GM19099 (cell line): ENCODE measurements around the gene ONECUT3.

Experiments
- POLR2A ChIP-seq: IDR thresholded peaks from 3 replicates; pipeline ENCODE4 v1.6.1; 2011; ENCODE audit warnings: low read depth; ENCODE audit not compliant: insufficient read length; ENCODE audit errors: extremely low read depth

ONECUT3 gene

GRCh38 chr19:1748873-1749341 is 4.4 kb upstream of the ONECUT3 start:
- TF ChIP-seq POLR2A, result no peak

- no peak for TF ChIP-seq POLR2A
Observed at GRCh38 chr19:1749373-1750342, 3.6 kb upstream of the ONECUT3 start.

- no peak for TF ChIP-seq POLR2A
Observed at GRCh38 chr19:1750343-1751021, 2.8 kb upstream of the ONECUT3 start.

GRCh38 chr19:1751367-1752008 is 1.8 kb upstream of the ONECUT3 start:
- no peak for TF ChIP-seq POLR2A

- TF ChIP-seq POLR2A, result no peak
Observed at GRCh38 chr19:1752009-1752756, 1.1 kb upstream of the ONECUT3 start.

- TF ChIP-seq POLR2A, result no peak
Observed at GRCh38 chr19:1754018-1754635, 821 bp downstream of the ONECUT3 start.

GRCh38 chr19:1754636-1755466 is 1.5 kb downstream of the ONECUT3 start:
- no peak for TF ChIP-seq POLR2A

GRCh38 chr19:1755467-1756171 is 2.3 kb downstream of the ONECUT3 start:
- no peak for TF ChIP-seq POLR2A

GRCh38 chr19:1756264-1756663 is 3.0 kb downstream of the ONECUT3 start:
- TF ChIP-seq POLR2A, result no peak

GRCh38 chr19:1756705-1757465 is 3.6 kb downstream of the ONECUT3 start:
- no peak for TF ChIP-seq POLR2A

GRCh38 chr19:1757468-1758230 is 4.3 kb downstream of the ONECUT3 start:
- no peak for TF ChIP-seq POLR2A
